ENCODE data around the gene BUB3. TPM values are rescaled to one million over a fixed set of nuclear protein-coding genes. Genes with fewer than 3 reads are reported as not detected.
A peak's percentile ranks its signal among the peaks of the same experiment; 100 is the strongest.

The BUB3 gene
- total RNA-seq, 2 donors from 2014 or later: 35.4 to 36.9 TPM

DNA sequence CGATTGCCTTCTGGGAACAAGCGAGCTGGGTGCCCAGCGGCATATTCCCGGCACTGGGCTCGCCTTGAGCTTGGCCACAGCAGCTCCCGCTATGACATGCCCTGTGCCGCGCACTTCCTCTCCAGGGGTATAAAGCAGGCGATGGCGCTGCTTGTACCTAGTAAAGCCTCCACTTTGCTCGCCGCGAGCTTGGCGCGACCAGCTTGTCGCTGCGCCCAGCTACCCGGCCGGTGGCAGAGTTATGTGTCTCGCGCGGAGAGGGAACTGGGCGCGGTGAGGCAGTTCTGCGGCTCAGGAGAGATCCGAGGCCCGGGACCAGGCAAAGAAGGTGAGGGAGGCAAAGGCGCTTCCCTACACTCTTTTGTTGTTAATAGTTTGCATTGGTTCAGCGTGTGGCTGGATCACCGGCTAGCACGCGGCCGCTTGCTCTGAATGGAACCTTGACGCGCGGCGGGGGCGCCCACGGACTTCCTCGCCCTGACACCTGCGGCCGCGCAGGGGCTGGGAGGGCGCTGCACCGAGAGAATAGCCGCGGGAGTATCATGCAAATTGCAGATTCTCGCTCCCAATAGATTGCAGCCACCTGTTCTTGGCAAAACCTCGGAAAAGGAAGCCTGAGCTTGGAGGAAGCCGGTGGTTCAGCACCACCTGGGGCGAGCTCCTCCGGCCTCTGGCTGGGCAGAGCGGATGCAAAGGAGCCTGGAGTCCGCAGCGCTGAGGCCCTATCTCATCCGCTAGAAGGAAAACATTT, 3.0 kb upstream of the BUB3 start:
- Histone ChIP-seq H3K27me3 (peaks cover 57 to 59% of the 10 kb centered on the region in 2 donors), H3K4me3 (peak overlapping the region in 1 of 2 donors; percentile 31), H3K36me3 (peaks cover 5% of the 10 kb centered on the region), H3K9me3 (no peaks in the 10 kb centered on the region), H3K27ac (no peak overlapping the region), H3K4me1 (peaks cover 0 to 59% of the 10 kb centered on the region in 2 donors)
- no peak for DNase-seq (ENCODE audit: low spot score)
- TF ChIP-seq, protein P1, sequence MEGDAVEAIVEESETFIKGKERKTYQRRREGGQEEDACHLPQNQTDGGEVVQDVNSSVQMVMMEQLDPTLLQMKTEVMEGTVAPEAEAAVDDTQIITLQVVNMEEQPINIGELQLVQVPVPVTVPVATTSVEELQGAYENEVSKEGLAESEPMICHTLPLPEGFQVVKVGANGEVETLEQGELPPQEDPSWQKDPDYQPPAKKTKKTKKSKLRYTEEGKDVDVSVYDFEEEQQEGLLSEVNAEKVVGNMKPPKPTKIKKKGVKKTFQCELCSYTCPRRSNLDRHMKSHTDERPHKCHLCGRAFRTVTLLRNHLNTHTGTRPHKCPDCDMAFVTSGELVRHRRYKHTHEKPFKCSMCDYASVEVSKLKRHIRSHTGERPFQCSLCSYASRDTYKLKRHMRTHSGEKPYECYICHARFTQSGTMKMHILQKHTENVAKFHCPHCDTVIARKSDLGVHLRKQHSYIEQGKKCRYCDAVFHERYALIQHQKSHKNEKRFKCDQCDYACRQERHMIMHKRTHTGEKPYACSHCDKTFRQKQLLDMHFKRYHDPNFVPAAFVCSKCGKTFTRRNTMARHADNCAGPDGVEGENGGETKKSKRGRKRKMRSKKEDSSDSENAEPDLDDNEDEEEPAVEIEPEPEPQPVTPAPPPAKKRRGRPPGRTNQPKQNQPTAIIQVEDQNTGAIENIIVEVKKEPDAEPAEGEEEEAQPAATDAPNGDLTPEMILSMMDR (IDR thresholded peaks at IDR 0.05): no peak

DNA sequence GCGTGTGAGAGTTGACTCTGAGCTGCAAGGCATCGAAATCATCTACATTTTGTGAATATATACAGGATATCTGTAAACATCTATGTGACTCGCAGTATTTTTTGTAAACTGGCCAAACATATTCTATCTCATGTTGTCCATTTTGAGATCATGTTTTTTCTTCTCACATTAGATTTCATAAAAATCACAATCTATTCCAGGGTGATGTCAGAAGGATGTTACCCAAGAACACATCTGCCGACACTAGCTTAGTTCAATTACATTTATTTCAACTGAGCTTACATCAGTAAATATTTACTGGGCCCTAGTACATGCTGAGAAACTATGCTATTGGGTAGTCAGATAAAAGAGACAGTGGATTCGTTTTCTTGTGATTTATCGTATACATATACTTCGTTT, 2.5 kb upstream of the BUB3 start:
- no peak for DNase-seq (ENCODE audit: low spot score)
- Histone ChIP-seq H3K4me3 (no peak overlapping the region), H3K27me3 (peaks cover 55% of the 10 kb centered on the region in 2 donors), H3K36me3 (peaks cover 11% of the 10 kb centered on the region), H3K27ac (no peak overlapping the region), H3K9me3 (no peaks in the 10 kb centered on the region), H3K4me1 (peaks cover 0 to 59% of the 10 kb centered on the region in 2 donors)
- TF ChIP-seq, protein P1 (IDR thresholded peaks at IDR 0.05): no peak

DNA sequence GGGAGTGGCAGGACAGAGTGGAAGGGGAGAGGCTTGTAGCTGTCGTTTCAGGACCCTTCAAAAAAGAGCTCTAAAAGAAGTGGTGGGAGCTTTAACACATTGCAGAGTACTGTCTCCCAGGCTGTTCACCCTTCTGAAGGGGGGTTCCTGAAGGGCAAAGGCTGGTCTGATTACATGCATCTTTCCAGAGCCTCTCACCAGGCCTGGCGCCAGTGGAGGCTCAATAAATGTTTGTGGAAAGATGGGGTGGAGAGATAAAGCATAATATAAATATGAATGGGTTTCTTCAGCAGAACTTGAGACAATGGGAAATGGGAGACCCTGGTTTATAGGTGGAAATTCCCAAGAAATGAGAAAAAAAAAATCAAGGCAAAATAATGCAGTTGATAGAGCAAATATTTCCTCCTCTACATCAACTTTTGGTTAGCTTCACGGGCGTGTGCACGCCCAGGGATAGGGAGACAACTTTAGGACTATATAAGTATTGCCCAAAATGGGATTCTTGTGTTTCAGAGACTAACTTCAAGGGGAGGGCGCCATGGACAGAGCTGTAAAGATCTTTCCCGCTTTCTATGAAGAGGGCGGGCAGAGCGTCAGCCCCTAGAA, 613 bp upstream of the BUB3 start:
- TF ChIP-seq, protein P1 (IDR thresholded peaks at IDR 0.05): no peak
- H3K36me3 ChIP-seq: peaks cover 24% of the 10 kb centered on the region
- DNase-seq (ENCODE audit: low spot score): no peak
- H3K9me3 ChIP-seq: no peaks in the 10 kb centered on the region
- H3K27ac ChIP-seq: no peak overlapping the region
- H3K4me3 ChIP-seq: no peak overlapping the region
- peaks cover 37 to 40% of the 10 kb centered on the region in 2 donors for H3K27me3 ChIP-seq
- H3K4me1 ChIP-seq: peaks cover 0 to 57% of the 10 kb centered on the region in 2 donors

DNA sequence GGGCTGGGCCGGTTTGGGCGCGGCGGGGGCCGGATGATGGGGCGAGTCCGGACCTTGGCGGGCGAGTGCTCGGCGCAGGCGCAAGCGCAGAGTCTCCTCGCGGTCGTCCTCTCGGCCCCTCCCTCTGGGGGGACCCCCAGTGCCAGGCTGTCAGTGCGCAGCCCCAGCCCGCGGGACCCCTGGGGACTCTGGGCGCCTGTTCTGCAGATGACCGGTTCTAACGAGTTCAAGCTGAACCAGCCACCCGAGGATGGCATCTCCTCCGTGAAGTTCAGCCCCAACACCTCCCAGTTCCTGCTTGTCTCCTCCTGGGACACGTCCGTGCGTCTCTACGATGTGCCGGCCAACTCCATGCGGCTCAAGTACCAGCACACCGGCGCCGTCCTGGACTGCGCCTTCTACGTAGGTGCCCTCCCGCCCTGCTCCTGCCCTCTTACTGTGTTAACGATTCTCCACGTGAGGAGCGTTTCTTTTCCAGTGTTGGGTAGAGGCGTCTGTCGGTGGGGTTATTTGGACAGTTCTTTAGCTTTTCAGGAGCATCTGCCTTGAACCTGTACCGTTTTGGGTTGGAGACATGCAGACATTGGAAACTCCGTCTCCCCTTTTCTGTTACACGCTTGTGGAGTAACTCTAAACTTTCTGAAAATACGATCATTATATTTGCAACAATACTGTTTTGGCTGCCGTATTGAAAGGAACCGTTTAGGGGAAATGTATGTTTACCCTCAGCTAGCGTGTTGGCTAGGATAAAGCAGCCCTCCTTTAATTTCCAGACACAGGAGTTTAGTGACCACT, 706 bp downstream of the BUB3 start:
- Histone ChIP-seq H3K4me1 (peaks cover 0 to 45% of the 10 kb centered on the region in 2 donors), H3K27me3 (peaks cover 26 to 27% of the 10 kb centered on the region in 2 donors), H3K36me3 (peaks cover 24% of the 10 kb centered on the region), H3K9me3 (no peaks in the 10 kb centered on the region), H3K4me3 (peak overlapping the region; percentile 89 to 97), H3K27ac (peak overlapping the region; percentile 90 to 94)
- DNase-seq (ENCODE audit: low spot score): no peak
- TF ChIP-seq, protein P1 (IDR thresholded peaks at IDR 0.05): no peak

DNA sequence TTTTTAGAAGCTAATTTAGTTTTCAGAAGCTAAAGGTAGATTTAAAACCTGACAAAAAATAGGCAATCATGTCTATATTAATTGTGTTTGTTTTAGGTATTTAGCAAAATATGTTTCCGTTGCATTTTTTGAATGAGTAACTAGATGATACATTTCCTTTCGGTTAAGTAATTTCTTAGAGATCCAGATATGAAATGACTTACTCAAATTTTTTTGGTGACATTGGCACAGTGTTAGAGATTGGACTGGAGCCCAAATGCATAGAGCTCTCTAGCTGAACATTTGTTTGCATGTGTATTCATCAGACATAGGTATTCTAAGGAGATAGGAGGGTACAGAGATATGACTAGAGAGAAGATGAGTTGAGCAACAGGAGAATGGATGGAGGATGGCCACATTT, 1.9 kb downstream of the BUB3 start:
- DNase-seq (ENCODE audit: low spot score): no peak
- Histone ChIP-seq H3K36me3 (peaks cover 34% of the 10 kb centered on the region), H3K4me3 (no peak overlapping the region), H3K27ac (no peak overlapping the region), H3K27me3 (peaks cover 16% of the 10 kb centered on the region in 2 donors), H3K9me3 (no peaks in the 10 kb centered on the region), H3K4me1 (peaks cover 0 to 33% of the 10 kb centered on the region in 2 donors)
- TF ChIP-seq, protein P1 (IDR thresholded peaks at IDR 0.05): no peak
